Peyer's patch (tissue), 4 donors: ENCODE measurements around the gene LDLRAD4. TPM values are rescaled to one million over a fixed set of nuclear protein-coding genes. Genes with fewer than 3 reads are reported as not detected.

Source experiments
- DNase-seq, 3 donors: peaks; one replicate each; pipeline ENCODE4 v3.0.0-alpha.2; 2017 to 2019
- H3K27ac ChIP-seq, 4 donors: fragments of 200-600 bp; sonication (generic); one replicate each; pipeline ENCODE4 v1.5.1; 2016 to 2019
- H3K27me3 ChIP-seq, 2 donors: fragments of 200-600 bp; sonication (generic); one replicate each; pipeline ENCODE4 v1.5.1; 2019
- H3K36me3 ChIP-seq, 3 donors: fragments of 200-600 bp; sonication (generic); one replicate each; pipeline ENCODE4 v1.5.1; 2016 to 2019
- H3K4me1 ChIP-seq, 4 donors: fragments of 200-600 bp; sonication (generic); one replicate each; pipeline ENCODE4 v1.5.1; 2016 to 2019
- H3K4me3 ChIP-seq, 4 donors: fragments of 200-600 bp; sonication (generic); 1 replicate in 3 of 4; 2 replicates in 1 of 4; pipeline ENCODE4 v1.5.1; 2016 to 2019; ENCODE audit warnings: mild to moderate bottlenecking in 1 of 4
- H3K9me3 ChIP-seq, 4 donors: fragments of 200-600 bp; sonication (generic); one replicate each; pipeline ENCODE4 v1.5.1; 2016 to 2019; ENCODE audit warnings: mild to moderate bottlenecking in 1 of 4
- CTCF ChIP-seq, 6 experiments: fragments of 450-650 bp in 4 of 6; fragments of 200-600 bp in 2 of 6; sonication (generic) in 1 of 6; IDR thresholded peaks; one replicate each; pipeline ENCODE4 v1.5.1; 2017 to 2019; ENCODE audit warnings: antibody characterized with exemption in 6 of 6, mild to moderate bottlenecking in 3 of 6, moderate library complexity in 1 of 6
- POLR2A ChIP-seq, 2 donors: fragments of 450-650 bp; IDR thresholded peaks; one replicate each; pipeline ENCODE4 v1.5.1; 2017; ENCODE audit warnings: antibody characterized with exemption in 2 of 2, mild to moderate bottlenecking in 2 of 2, moderate library complexity in 2 of 2
- total RNA-seq, 4 donors: library from RNA; depleted of rRNA; stranded (reverse); fragments of >200 nt; gene quantifications; one replicate each; pipeline ENCODE4 v1.1.0, GENCODE V29; 2016

The LDLRAD4 gene
- total RNA-seq, 4 donors from 2014 or later, result 24.8 to 128 (median 50.0) TPM

- TF ChIP-seq POLR2A (IDR thresholded peaks at IDR 0.05) (no peak), CTCF (IDR thresholded peaks at IDR 0.05) (no peak)
- Histone ChIP-seq H3K4me3 (no peak overlapping the region), H3K9me3 (no peaks in the 10 kb centered on the region), H3K4me1 (peaks cover 0 to 4% (median 0%) of the 10 kb centered on the region in 4 donors), H3K36me3 (peaks cover 0 to 20% (median 0%) of the 10 kb centered on the region in 3 donors), H3K27ac (no peak overlapping the region), H3K27me3 (no peaks in the 10 kb centered on the region)
- DNase-seq, result no peak
Measured at GRCh38 chr18:13625355-13625754, 406.8 kb downstream of the LDLRAD4 start.

GRCh38 chr18:13625843-13626543, 407.4 kb downstream of the LDLRAD4 start:
- no peak for TF ChIP-seq CTCF (IDR thresholded peaks at IDR 0.05)
- TF ChIP-seq POLR2A (IDR thresholded peaks at IDR 0.05), result no peak

GRCh38 chr18:13626544-13626908, 408.0 kb downstream of the LDLRAD4 start:
- H3K4me1 ChIP-seq, result peaks cover 0 to 4% (median 0%) of the 10 kb centered on the region in 4 donors
- TF ChIP-seq CTCF (IDR thresholded peaks at IDR 0.05) (no peak), POLR2A (IDR thresholded peaks at IDR 0.05) (no peak)
- no peaks in the 10 kb centered on the region for H3K9me3 ChIP-seq
- no peak overlapping the region for H3K27ac ChIP-seq
- H3K4me3 ChIP-seq, result no peak overlapping the region
- no peaks in the 10 kb centered on the region for H3K27me3 ChIP-seq
- DNase-seq, result no peak
- H3K36me3 ChIP-seq, result peaks cover 0 to 13% (median 0%) of the 10 kb centered on the region in 3 donors

More at GRCh38 chr18:13625843-13626543, 407.4 kb downstream of the LDLRAD4 start:
- Histone ChIP-seq H3K27me3 (no peaks in the 10 kb centered on the region), H3K4me1 (peaks cover 0 to 4% (median 0%) of the 10 kb centered on the region in 4 donors), H3K36me3 (peaks cover 0 to 18% (median 0%) of the 10 kb centered on the region in 3 donors), H3K4me3 (no peak overlapping the region), H3K27ac (no peak overlapping the region), H3K9me3 (no peaks in the 10 kb centered on the region)
- no peak for DNase-seq

- Histone ChIP-seq H3K36me3 (peaks cover 0 to 1% (median 0%) of the 10 kb centered on the region in 3 donors), H3K9me3 (peaks cover 0 to 2% (median 0%) of the 10 kb centered on the region in 4 donors), H3K27me3 (no peaks in the 10 kb centered on the region), H3K4me1 (peaks cover 0 to 4% (median 0%) of the 10 kb centered on the region in 4 donors), H3K27ac (no peak overlapping the region), H3K4me3 (no peak overlapping the region)
- no peak for DNase-seq
- no peak for TF ChIP-seq CTCF (IDR thresholded peaks at IDR 0.05)
- TF ChIP-seq POLR2A (IDR thresholded peaks at IDR 0.05), result no peak
Measured at GRCh38 chr18:13627639-13628038, 409.1 kb downstream of the LDLRAD4 start.

GRCh38 chr18:13628211-13628610, 409.7 kb downstream of the LDLRAD4 start:
- TF ChIP-seq CTCF (IDR thresholded peaks at IDR 0.05), result no peak
- TF ChIP-seq POLR2A (IDR thresholded peaks at IDR 0.05), result no peak
- Histone ChIP-seq H3K27ac (no peak overlapping the region), H3K4me1 (peaks cover 0 to 4% (median 0%) of the 10 kb centered on the region in 4 donors), H3K36me3 (no peaks in the 10 kb centered on the region), H3K4me3 (no peak overlapping the region), H3K27me3 (no peaks in the 10 kb centered on the region), H3K9me3 (peaks cover 0 to 2% (median 0%) of the 10 kb centered on the region in 4 donors)
- DNase-seq, result no peak
